Parathyroid adenoma (tissue), 2 donors: ENCODE measurements around the gene FAM149B1.

Experiments
- H2AFZ ChIP-seq: fragments of 300-600 bp; sonication (generic); one replicate; pipeline ENCODE4 v1.7.0; 2017; ENCODE audit warnings: antibody characterized with exemption, mild to moderate bottlenecking
- H3K27ac ChIP-seq: fragments of 300-600 bp; sonication (generic); one replicate; pipeline ENCODE4 v1.7.0; 2017
- H3K27me3 ChIP-seq: fragments of 300-600 bp; sonication (generic); one replicate; pipeline ENCODE4 v1.7.0; 2017; ENCODE audit warnings: low read length; ENCODE audit not compliant: control insufficient read depth, insufficient read depth
- H3K36me3 ChIP-seq: fragments of 300-600 bp; sonication (generic); one replicate; pipeline ENCODE4 v1.7.0; 2017; ENCODE audit warnings: low read length; ENCODE audit not compliant: control insufficient read depth, insufficient read depth
- H3K4me1 ChIP-seq: fragments of 300-600 bp; sonication (generic); one replicate; pipeline ENCODE4 v1.7.0; 2017; ENCODE audit warnings: control low read depth
- H3K4me2 ChIP-seq: fragments of 300-600 bp; sonication (generic); one replicate; pipeline ENCODE4 v1.7.0; 2017; ENCODE audit warnings: low read length
- H3K4me3 ChIP-seq: fragments of 300-600 bp; sonication (generic); one replicate; pipeline ENCODE4 v1.7.0; 2017; ENCODE audit warnings: low read depth, low read length
- H3K79me2 ChIP-seq: fragments of 300-600 bp; sonication (generic); one replicate; pipeline ENCODE4 v1.7.0; 2017; ENCODE audit warnings: control low read depth
- H3K9ac ChIP-seq: fragments of 300-600 bp; sonication (generic); one replicate; pipeline ENCODE4 v1.7.0; 2017; ENCODE audit warnings: mild to moderate bottlenecking
- H3K9me3 ChIP-seq: fragments of 300-600 bp; sonication (generic); one replicate; pipeline ENCODE4 v1.7.0; 2017; ENCODE audit warnings: low read length; ENCODE audit not compliant: control insufficient read depth
- CTCF ChIP-seq: fragments of 300-600 bp; sonication (generic); IDR thresholded peaks from one replicate; pipeline ENCODE4 v1.7.0; 2017; ENCODE audit warnings: antibody characterized with exemption, mild to moderate bottlenecking
- donor health status: primary hyperparathyroidism.

FAM149B1 gene

GRCh38 chr10:73168465-73168803 is 515 bp downstream of the FAM149B1 start:
- H3K36me3 ChIP-seq, result no peaks in the 10 kb centered on the region
- H3K27me3 ChIP-seq, result no peaks in the 10 kb centered on the region
- peak overlapping the region; percentile 87 for H3K27ac ChIP-seq
- H3K4me1 ChIP-seq, result no peaks in the 10 kb centered on the region
- no peak for TF ChIP-seq CTCF
- H3K4me2 ChIP-seq, result peak overlapping the region; percentile 54
- peak overlapping the region; percentile 99 for H3K4me3 ChIP-seq
- peaks cover 22% of the 10 kb centered on the region for H3K79me2 ChIP-seq
- peak overlapping the region; percentile 94 for H2AFZ ChIP-seq
- no peaks in the 10 kb centered on the region for H3K9me3 ChIP-seq
- H3K9ac ChIP-seq, result peak overlapping the region; percentile 22

- TF ChIP-seq CTCF, result no peak
- Histone ChIP-seq H3K27me3 (no peaks in the 10 kb centered on the region), H3K4me1 (no peaks in the 10 kb centered on the region), H3K79me2 (peaks cover 18% of the 10 kb centered on the region), H3K9ac (no peak overlapping the region), H3K27ac (no peak overlapping the region), H2AFZ (no peak overlapping the region), H3K4me2 (no peak overlapping the region), H3K36me3 (no peaks in the 10 kb centered on the region), H3K4me3 (no peak overlapping the region), H3K9me3 (no peaks in the 10 kb centered on the region)
Observed at GRCh38 chr10:73169320-73169719, 1.4 kb downstream of the FAM149B1 start.

- no peak for TF ChIP-seq CTCF
- Histone ChIP-seq H3K9me3 (no peaks in the 10 kb centered on the region), H3K36me3 (no peaks in the 10 kb centered on the region), H3K4me3 (no peak overlapping the region), H3K79me2 (peaks cover 3% of the 10 kb centered on the region), H3K9ac (no peak overlapping the region), H3K4me2 (no peak overlapping the region), H3K27ac (no peak overlapping the region), H3K4me1 (no peaks in the 10 kb centered on the region), H3K27me3 (no peaks in the 10 kb centered on the region), H2AFZ (no peak overlapping the region)
Observed at GRCh38 chr10:73172867-73173266, 4.9 kb downstream of the FAM149B1 start.

GRCh38 chr10:73174148-73174925 is 6.4 kb downstream of the FAM149B1 start:
- no peaks in the 10 kb centered on the region for H3K36me3 ChIP-seq

More at GRCh38 chr10:73174148-73174925, 6.4 kb downstream of the FAM149B1 start:
- H3K9me3 ChIP-seq, result no peaks in the 10 kb centered on the region
- no peak overlapping the region for H3K4me2 ChIP-seq
- H3K4me1 ChIP-seq, result no peaks in the 10 kb centered on the region
- no peaks in the 10 kb centered on the region for H3K27me3 ChIP-seq
- H3K4me3 ChIP-seq, result no peak overlapping the region
- H3K9ac ChIP-seq, result no peak overlapping the region
- TF ChIP-seq CTCF, result no peak
- no peak overlapping the region for H3K27ac ChIP-seq
- no peak overlapping the region for H2AFZ ChIP-seq
- no peaks in the 10 kb centered on the region for H3K79me2 ChIP-seq
